Esophagus squamous epithelium (tissue), 5 donors: ENCODE results near the gene C11orf24. TPM values are rescaled to one million over a fixed set of nuclear protein-coding genes. Genes with fewer than 3 reads are reported as not detected.

ENCODE experiments used
- DNase-seq: peaks from one replicate; lab custom pipeline; 2025; lab: John Stamatoyannopoulos, UW
- H3K27ac ChIP-seq, 4 donors: fragments of 200-600 bp; sonication (generic); one replicate each; pipeline ENCODE4 v1.5.1; 2016 to 2019; ENCODE audit warnings: mild to moderate bottlenecking in 1 of 4
- H3K27me3 ChIP-seq, 4 donors: fragments of 200-600 bp; sonication (generic); 1 replicate in 3 of 4; 2 replicates in 1 of 4; pipeline versions ENCODE4 v1.5.1 to v1.6.0; 2017 to 2021; ENCODE audit warnings: antibody characterized with exemption in 1 of 4
- H3K36me3 ChIP-seq, 3 donors: fragments of 200-600 bp; sonication (generic); one replicate each; pipeline ENCODE4 v1.5.1; 2016 to 2019
- H3K4me1 ChIP-seq, 3 donors: fragments of 200-600 bp; sonication (generic); one replicate each; pipeline ENCODE4 v1.5.1; 2017 to 2019
- H3K4me3 ChIP-seq, 4 donors: fragments of 200-600 bp; sonication (generic); 1 replicate in 3 of 4; 2 replicates in 1 of 4; pipeline ENCODE4 v1.5.1; 2016 to 2019; ENCODE audit warnings: mild to moderate bottlenecking in 2 of 4, moderate library complexity in 1 of 4
- H3K9me3 ChIP-seq, 3 donors: fragments of 200-600 bp; sonication (generic); one replicate each; pipeline ENCODE4 v1.5.1; 2016 to 2019
- CTCF ChIP-seq, 6 experiments: fragments of 450-650 bp in 4 of 6; fragments of 200-600 bp in 2 of 6; sonication (generic) in 2 of 6; IDR thresholded peaks; one replicate each; pipeline ENCODE4 v1.5.1; 2016 to 2019; ENCODE audit warnings: antibody characterized with exemption in 6 of 6, mild to moderate bottlenecking in 4 of 6, moderate library complexity in 4 of 6
- POLR2A ChIP-seq, 4 donors: fragments of 450-650 bp; IDR thresholded peaks; one replicate each; pipeline ENCODE4 v1.6.1; 2017; ENCODE audit warnings: antibody characterized with exemption in 4 of 4, mild to moderate bottlenecking in 4 of 4, moderate library complexity in 3 of 4
- WGBS, 2 donors: methylation state at CpG; one replicate each; pipeline ENCODE4 v1.1.5; 2018; 5-methylcytosine and 5-hydroxymethylcytosine counted together
- intact Hi-C: fragments of 100-400 bp; cut with DNase I; formaldehyde crosslinking; loops from one replicate; pipeline ENCODE4 v1.15.0; 2022
- total RNA-seq, 4 donors: library from RNA; depleted of rRNA; stranded (reverse); fragments of >200 nt; gene quantifications; one replicate each; pipeline ENCODE4 v1.1.0, GENCODE V29; 2016
- donor health status: DM: yes; HTN: yes; CAD: no.

C11orf24 gene
- total RNA-seq, 4 donors from 2014 or later, result 11.4 to 23.3 (median 12.6) TPM

DNA sequence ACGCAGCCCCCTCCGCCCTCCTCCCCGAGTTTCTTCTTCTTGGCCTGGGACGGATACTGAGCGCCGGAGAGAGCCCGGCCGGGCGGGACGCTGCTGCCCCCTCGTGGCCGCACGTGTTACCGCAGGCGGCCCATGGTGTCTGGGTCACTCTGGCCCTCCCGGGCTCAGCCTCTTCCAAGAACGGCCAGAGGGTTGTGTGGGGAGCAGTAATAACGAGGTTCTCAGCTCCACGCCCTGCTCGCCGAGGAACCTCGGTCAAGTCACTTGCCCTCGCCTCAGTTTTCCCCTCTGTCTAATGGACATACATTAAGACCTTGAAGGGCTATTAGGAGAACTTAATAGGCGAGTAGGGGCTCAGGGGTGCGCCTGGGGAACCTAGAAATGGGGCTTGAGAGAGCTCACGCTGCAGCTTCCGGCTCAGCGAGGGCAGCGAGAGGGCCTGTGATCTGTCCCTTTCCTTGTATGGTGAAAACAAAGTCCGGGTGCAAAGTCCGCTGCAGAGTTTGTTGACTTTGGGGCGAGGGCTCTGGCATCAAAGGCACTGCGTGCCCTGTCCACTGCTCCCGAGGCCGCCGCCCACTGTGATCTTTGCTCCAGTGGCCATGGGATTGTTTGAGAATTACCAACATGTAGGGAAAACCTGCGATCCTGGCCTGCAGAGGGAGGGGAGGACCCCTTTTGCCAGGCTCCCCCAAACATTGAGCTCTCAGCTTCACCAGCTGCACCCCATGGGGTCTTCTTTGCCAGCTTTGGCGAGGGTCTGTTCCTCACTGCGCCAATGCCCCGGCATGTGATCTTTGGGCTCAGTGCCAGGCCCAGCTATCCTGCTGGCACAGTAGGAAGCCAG lies 26.3 kb upstream of the C11orf24 start:
- Histone ChIP-seq H3K4me3 (peak overlapping the region in 1 of 4 donors; percentile 17), H3K27ac (no peak overlapping the region), H3K27me3 (peaks cover 0 to 10% (median 0%) of the 10 kb centered on the region in 4 donors), H3K9me3 (no peaks in the 10 kb centered on the region), H3K4me1 (peaks cover 5 to 14% (median 12%) of the 10 kb centered on the region in 3 donors), H3K36me3 (no peaks in the 10 kb centered on the region)
- TF ChIP-seq POLR2A (IDR thresholded peaks at IDR 0.05), result no peak
- peak; percentile 95 to 99 (median 98) for TF ChIP-seq CTCF (IDR thresholded peaks at IDR 0.05)
- peak; percentile 22 for DNase-seq
- intact Hi-C loops, result loop anchor here (2.0 kb wide), 1 partner anchor 41 kb away; no protein-coding TSS in a partner anchor
- WGBS, 2 donors, result 12 to 40% methylated on average over 6 to 25 of the region's 40 CpGs

- Histone ChIP-seq H3K36me3 (no peaks in the 10 kb centered on the region), H3K4me1 (peaks cover 5 to 14% (median 9%) of the 10 kb centered on the region in 3 donors), H3K27ac (no peak overlapping the region), H3K4me3 (peak overlapping the region in 1 of 4 donors; percentile 17), H3K27me3 (peaks cover 0 to 10% (median 0%) of the 10 kb centered on the region in 4 donors), H3K9me3 (no peaks in the 10 kb centered on the region)
- 37 to 42% methylated on average over 8 to 10 of the region's 10 CpGs for WGBS, 2 donors
- TF ChIP-seq CTCF (IDR thresholded peaks at IDR 0.05), result no peak
- no peak for TF ChIP-seq POLR2A (IDR thresholded peaks at IDR 0.05)
- no peak for DNase-seq
- intact Hi-C loops, result loop anchor here (2.0 kb wide), 1 partner anchor 41 kb away; no protein-coding TSS in a partner anchor
These were observed 25.7 kb upstream of the C11orf24 start for GRCh38 chr11:68297494-68297811.

DNA sequence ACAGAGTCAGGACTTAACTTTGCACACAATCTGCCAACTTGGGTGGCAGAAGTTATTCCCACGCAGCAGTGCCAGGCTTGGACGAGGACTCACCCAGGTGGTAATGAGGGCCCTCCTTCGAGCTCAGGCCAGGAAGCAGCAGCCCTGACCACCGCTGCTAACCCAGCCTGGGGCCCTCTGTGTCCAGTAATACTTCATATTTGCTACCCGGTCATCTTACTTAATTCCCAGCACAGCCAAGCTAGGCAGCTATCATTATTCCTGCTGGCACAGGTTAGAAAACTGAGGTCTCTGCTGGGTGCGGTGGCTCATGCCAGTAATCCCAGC lies 25.2 kb upstream of the C11orf24 start:
- intact Hi-C loops, result loop anchor here (2.0 kb wide), 1 partner anchor 40 kb away; no protein-coding TSS in a partner anchor
- no peaks in the 10 kb centered on the region for H3K36me3 ChIP-seq
- TF ChIP-seq CTCF (IDR thresholded peaks at IDR 0.05) (no peak), POLR2A (IDR thresholded peaks at IDR 0.05) (no peak)
- no peaks in the 10 kb centered on the region for H3K9me3 ChIP-seq
- WGBS, 2 donors, result 88 to 91% methylated on average over 5 to 6 of the region's 6 CpGs
- no peak for DNase-seq
- no peak overlapping the region for H3K27ac ChIP-seq
- H3K27me3 ChIP-seq, result peaks cover 0 to 10% (median 0%) of the 10 kb centered on the region in 4 donors
- peaks cover 5 to 14% (median 9%) of the 10 kb centered on the region in 3 donors for H3K4me1 ChIP-seq
- H3K4me3 ChIP-seq, result no peak overlapping the region

DNA sequence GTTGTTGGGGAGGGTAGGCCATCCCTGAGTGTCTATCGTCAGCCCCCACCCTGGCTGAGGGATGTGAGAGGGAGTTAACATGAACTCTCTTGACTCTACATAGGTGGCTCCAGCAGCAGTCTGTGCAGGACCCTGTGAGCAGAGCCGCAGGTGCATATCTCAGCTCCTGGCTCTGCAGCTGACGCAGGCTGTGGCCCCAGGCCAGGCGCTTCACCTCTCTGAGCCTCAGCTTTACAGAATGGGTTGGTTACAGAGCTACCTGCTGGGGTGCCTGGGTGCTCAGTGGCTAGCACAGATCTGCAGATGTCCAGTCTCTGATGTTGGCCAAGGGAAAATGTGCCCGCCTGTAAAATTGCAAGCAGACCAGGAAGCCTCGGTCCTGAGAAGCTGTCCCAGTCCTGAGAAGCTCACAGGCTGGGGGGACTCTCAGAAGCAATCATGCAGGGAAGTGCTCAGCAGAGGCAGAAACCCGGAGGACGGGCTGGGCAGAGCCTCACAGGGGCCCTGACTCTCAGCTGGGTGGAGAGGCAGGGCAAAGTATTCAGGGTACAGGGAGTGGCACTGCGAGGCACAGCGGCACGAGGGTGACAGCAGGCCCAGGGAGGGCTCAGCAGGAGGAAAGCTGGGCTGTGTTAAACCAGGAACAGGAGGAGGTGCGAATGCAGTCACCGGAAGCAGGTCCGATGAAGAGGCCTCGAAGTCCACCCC lies 24.7 kb upstream of the C11orf24 start:
- Histone ChIP-seq H3K4me1 (peaks cover 5 to 14% (median 9%) of the 10 kb centered on the region in 3 donors), H3K36me3 (no peaks in the 10 kb centered on the region), H3K27ac (no peak overlapping the region), H3K4me3 (no peak overlapping the region), H3K27me3 (peaks cover 0 to 10% (median 0%) of the 10 kb centered on the region in 4 donors), H3K9me3 (no peaks in the 10 kb centered on the region)
- 81 to 88% methylated on average over 4 to 11 of the region's 15 CpGs for WGBS, 2 donors
- no peak for DNase-seq
- intact Hi-C loops, result loop anchor here (2.0 kb wide), 1 partner anchor 40 kb away; no protein-coding TSS in a partner anchor
- TF ChIP-seq POLR2A (IDR thresholded peaks at IDR 0.05) (no peak), CTCF (IDR thresholded peaks at IDR 0.05) (no peak)
